Measurements from ENCODE around the gene CERS5. TPM values are rescaled to one million over a fixed set of nuclear protein-coding genes. Genes with fewer than 3 reads are reported as not detected.
A peak's percentile ranks its signal among the peaks of the same experiment; 100 is the strongest.
"Not testable (repeated sequence)": the region's sequence is repeated elsewhere in the genome, so short reads cannot be mapped to it uniquely, and the experiment has no call there.

The CERS5 gene
- total RNA-seq, 2 experiments from 2014 or later = 55.0 to 56.3 TPM

DNA sequence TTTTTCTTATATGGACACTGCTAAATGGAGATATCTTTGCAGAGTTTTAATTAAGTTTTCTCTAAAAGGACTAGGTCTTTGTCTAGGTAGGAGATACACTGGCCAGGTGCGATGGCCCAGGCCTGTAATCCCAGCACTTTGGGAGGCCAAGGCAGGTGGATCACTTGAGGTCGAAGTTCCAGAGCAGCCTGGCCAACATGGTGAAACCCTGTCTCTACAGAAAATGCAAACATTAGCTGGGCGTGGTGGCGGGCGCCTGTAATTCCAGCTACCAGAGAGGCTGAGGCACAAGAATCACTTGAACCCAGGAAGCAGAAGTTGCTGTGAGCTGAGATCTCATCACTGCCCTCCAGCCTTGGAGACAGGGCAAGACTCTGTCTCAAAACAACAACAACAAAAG, 17.1 kb upstream of the CERS5 start:
- CTCF ChIA-PET = interaction anchor here (1.2 kb wide), 1 partner anchor 12 kb away, joined by 3 read pairs; no protein-coding TSS in a partner anchor

DNA sequence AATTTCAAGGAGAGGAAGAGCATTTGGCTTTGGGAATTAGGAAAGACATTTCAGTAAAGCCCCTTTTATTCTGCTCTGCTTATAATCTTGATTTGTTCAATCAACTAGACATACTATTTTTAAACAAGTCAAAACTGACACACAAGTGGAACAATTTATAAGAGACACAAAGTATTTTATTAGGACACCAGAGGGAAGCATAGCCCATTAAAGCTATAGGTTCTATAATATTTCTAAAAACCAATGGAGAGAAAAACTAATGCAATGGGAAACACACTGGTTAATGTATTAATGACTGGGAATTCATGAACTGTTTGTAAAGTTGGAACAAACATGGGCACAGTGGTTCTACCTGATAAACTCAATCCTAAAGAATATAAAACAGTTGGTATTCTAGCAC, 15.3 kb upstream of the CERS5 start:
- Mint-ChIP-seq H3K27me3 (no peaks in the 10 kb centered on the region), H3K9me3 (ENCODE audit: low read depth) (no peaks in the 10 kb centered on the region), H3K27ac (no peak overlapping the region), H3K36me3 (peaks cover 23% of the 10 kb centered on the region), H3K4me3 (no peak overlapping the region), H3K4me1 (peaks cover 34% of the 10 kb centered on the region)
- no peak for DNase-seq
- ATAC-seq = no peak
- CTCF ChIA-PET = interaction anchor here (1.0 to 1.2 kb wide), 3 partner anchors 29 to 215 kb away, joined by 3 read pairs; no protein-coding TSS in a partner anchor

More for the DNA sequence above, 17.1 kb upstream of the CERS5 start:
- no peaks in the 10 kb centered on the region for H3K9me3 Mint-ChIP-seq (ENCODE audit: low read depth)
- H3K36me3 Mint-ChIP-seq = peaks cover 23% of the 10 kb centered on the region
- H3K4me1 Mint-ChIP-seq = peaks cover 52% of the 10 kb centered on the region
- H3K27me3 Mint-ChIP-seq = no peaks in the 10 kb centered on the region
- H3K27ac Mint-ChIP-seq = no peak overlapping the region
- no peak for DNase-seq
- H3K4me3 Mint-ChIP-seq = no peak overlapping the region
- no peak for ATAC-seq

DNA sequence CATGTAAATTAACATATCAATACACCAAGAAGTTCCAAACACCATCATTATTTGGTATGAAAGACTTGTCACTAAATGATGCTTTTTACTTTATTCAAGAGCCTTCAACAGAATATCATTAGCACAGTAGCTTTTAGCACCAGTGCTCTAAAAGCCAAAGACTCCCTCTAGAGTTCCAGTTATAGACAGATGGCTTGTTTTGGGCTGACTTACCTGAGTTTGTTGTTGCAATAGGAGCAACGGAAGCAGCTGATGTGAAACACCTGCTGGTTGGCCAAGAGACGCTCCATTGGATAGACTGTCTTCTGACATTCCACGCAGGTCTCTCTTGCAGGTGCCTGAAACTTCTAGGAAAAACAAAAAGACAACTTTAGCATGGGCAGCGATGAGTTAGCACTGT, 14.5 kb upstream of the CERS5 start:
- peak overlapping the region; percentile 34 for H3K27ac Mint-ChIP-seq
- H3K36me3 Mint-ChIP-seq = peaks cover 27% of the 10 kb centered on the region
- H3K27me3 Mint-ChIP-seq = no peaks in the 10 kb centered on the region
- CTCF ChIA-PET = interaction anchor here (0.7 kb wide), 1 partner anchor 143 kb away, joined by 3 read pairs; no protein-coding TSS in a partner anchor
- peaks cover 27% of the 10 kb centered on the region for H3K4me1 Mint-ChIP-seq
- H3K9me3 Mint-ChIP-seq (ENCODE audit: low read depth) = no peaks in the 10 kb centered on the region
- DNase-seq (no peak), ATAC-seq (no peak)
- H3K4me3 Mint-ChIP-seq = no peak overlapping the region

DNA sequence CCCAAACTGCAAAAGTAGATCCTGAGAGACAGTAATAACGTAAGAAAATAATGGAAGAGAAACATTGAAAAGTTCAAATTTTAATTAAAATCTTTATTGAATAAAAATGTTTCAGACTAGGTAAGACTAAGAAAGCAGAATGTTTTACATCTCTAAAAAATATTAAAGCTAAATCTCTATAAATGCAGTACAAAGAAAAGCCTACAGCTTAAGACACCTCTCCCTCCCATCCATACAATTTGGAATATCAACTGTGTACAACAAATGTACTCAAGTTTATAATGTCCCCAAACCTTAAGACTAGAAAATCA, 8.5 kb upstream of the CERS5 start:
- Mint-ChIP-seq H3K27me3 (no peaks in the 10 kb centered on the region), H3K27ac (no peak overlapping the region), H3K4me3 (no peak overlapping the region), H3K36me3 (peaks cover 6% of the 10 kb centered on the region), H3K4me1 (no peaks in the 10 kb centered on the region), H3K9me3 (ENCODE audit: low read depth) (no peaks in the 10 kb centered on the region)
- CTCF ChIA-PET = interaction anchor here (0.6 to 6.8 kb wide), 31 partner anchors 8 to 232 kb away, joined by 3 to 70 read pairs (median 5); partner anchors contain the start of genes CERS5, COX14, GPD1 and SMARCD1
- no peak for ATAC-seq
- no peak for DNase-seq

DNA sequence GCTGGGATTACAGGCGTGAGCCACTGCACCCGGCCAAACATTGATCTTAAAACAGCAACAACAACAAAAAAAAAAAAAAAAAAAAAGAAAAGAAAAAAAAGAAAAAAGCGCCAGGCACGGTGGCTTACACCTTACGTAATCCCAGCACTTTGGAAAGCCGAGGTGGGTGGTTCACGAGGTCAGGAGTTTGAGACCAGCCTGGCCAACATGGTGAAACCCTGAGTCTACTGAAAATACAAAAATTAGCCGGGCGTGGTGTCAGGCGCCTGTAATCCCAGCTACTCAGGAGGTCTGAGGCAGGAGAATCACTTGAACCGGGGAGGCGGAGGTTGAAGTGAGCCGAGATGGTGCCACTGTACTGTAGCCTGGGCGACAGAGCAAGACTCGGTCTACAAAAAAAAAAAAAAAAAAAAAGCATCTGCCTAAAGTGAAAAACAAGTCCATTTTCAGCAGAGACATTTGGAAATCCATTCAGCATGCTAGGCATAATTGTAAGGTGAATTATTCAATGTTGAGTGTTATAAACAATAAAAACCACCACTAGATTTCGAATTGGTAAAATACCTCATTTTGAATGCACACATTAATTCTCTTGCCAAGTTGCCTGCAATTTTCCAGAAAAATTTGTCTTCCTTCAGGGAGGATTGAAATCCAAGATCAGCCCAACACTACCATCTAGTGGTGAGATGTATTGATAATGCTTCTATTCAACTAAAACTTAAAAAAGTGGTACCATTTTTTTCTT, 8.0 kb upstream of the CERS5 start:
- Mint-ChIP-seq H3K27ac (no peak overlapping the region), H3K4me1 (no peaks in the 10 kb centered on the region), H3K36me3 (peaks cover 6% of the 10 kb centered on the region), H3K9me3 (ENCODE audit: low read depth) (no peaks in the 10 kb centered on the region), H3K27me3 (no peaks in the 10 kb centered on the region), H3K4me3 (no peak overlapping the region)
- CTCF ChIA-PET = interaction anchor here (0.7 to 6.8 kb wide), 31 partner anchors 8 to 1069 kb away, joined by 3 to 70 read pairs (median 5); partner anchors contain the start of genes CERS5, COX14, GPD1 and SMARCD1
- no peak for ATAC-seq
- no peak for DNase-seq

DNA sequence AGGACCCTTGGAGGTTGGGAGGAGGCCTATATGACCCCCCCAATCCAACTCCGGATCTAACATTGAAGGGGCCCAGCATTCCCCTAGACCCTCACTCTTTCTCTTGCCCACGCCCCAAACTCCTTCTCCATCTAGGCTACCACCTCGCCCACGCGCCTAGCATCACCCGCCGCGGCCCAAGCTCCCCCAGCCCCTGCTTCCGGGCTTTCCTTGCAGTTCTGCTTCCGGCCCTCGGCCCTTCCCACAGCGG, 445 bp downstream of the CERS5 start:
- Mint-ChIP-seq H3K4me3 (peak overlapping the region; percentile 87), H3K27me3 (no peaks in the 10 kb centered on the region), H3K27ac (peak overlapping the region; percentile 97), H3K36me3 (peaks cover 13% of the 10 kb centered on the region), H3K9me3 (ENCODE audit: low read depth) (no peaks in the 10 kb centered on the region), H3K4me1 (peaks cover 27% of the 10 kb centered on the region)
- CTCF ChIA-PET = interaction anchor here (0.8 to 3.1 kb wide), 13 partner anchors 8 to 96 kb away, joined by 3 to 52 read pairs (median 4); partner anchors contain the start of genes COX14 and SMARCD1
- DNase-seq (peak; percentile 75), ATAC-seq (peak; percentile 31)

DNA sequence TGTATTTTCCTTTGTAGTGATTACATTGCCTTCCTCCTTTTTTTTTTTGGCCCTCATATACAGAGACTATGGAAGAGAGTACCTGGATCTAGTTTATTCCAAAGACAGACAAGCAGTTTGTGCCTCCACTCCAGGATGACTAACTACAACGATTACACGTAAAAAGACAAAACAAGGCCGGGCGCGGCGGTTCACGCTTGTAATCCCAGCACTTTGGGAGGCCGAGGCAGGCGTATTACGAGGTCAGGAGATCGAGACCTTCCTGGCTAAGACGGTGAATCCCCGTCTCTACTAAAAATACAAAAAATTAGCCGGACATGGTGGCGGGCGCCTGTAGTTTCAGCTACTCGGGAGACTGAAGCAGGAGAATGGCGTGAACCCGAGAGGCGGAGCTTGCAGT, 2.2 kb downstream of the CERS5 start:
- no peaks in the 10 kb centered on the region for H3K9me3 Mint-ChIP-seq (ENCODE audit: low read depth)
- CTCF ChIA-PET = interaction anchor here (0.8 to 3.1 kb wide), 4 partner anchors 11 to 100 kb away, joined by 3 to 52 read pairs (median 4); partner anchors contain the start of gene COX14
- peak overlapping the region; percentile 27 for H3K4me3 Mint-ChIP-seq
- ATAC-seq (no peak), DNase-seq (no peak)
- peaks cover 13% of the 10 kb centered on the region for H3K36me3 Mint-ChIP-seq
- H3K27me3 Mint-ChIP-seq = no peaks in the 10 kb centered on the region
- peaks cover 32% of the 10 kb centered on the region for H3K4me1 Mint-ChIP-seq
- no peak overlapping the region for H3K27ac Mint-ChIP-seq

DNA sequence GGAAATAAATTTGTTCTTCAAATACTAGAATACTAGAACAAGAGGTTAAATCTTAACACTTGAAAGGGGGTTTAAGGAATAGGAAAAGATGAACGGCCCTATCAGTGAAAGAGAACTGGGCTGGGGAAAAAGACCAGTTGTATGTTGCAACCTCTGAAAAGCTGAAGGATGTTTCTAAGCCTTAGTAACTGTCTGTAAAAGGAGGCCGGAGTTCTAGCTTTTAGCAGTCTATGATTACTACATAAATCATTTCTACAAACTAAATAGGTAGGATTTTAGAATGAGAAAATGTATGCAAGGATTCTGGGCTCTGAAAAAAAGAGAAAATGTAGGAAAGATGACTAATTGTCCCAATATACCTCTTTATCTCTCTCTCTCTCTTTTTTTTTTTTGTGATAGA, 4.9 kb downstream of the CERS5 start:
- no peak overlapping the region for H3K4me3 Mint-ChIP-seq
- ATAC-seq = no peak
- H3K27me3 Mint-ChIP-seq = no peaks in the 10 kb centered on the region
- no peak for DNase-seq
- H3K36me3 Mint-ChIP-seq = peaks cover 20% of the 10 kb centered on the region
- CTCF ChIA-PET = interaction anchor here (0.6 to 2.0 kb wide), 6 partner anchors 13 to 870 kb away, joined by 3 to 10 read pairs (median 4); partner anchors contain the start of gene COX14
- H3K9me3 Mint-ChIP-seq (ENCODE audit: low read depth) = no peaks in the 10 kb centered on the region
- H3K27ac Mint-ChIP-seq = no peak overlapping the region
- peaks cover 35% of the 10 kb centered on the region for H3K4me1 Mint-ChIP-seq

DNA sequence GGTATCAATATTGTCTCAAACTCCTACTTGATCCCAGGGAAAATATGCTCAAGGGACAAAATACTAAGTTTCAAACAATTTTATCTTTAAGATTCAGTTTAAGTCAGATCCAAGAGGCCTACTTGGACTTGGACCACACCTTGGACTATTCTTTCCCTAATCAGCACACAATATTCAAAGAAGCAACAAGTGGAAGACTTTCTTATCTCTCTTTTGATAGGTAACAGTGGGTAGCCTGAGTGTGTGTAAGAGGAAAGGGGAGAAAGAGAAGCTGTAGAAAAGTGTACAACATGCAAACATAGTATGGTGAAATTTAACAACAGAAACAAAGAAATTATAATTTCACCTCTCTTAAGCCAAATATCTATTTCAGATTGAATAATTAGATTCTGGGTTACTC, 6.5 kb downstream of the CERS5 start:
- Mint-ChIP-seq H3K4me3 (no peak overlapping the region), H3K9me3 (ENCODE audit: low read depth) (no peaks in the 10 kb centered on the region), H3K27me3 (no peaks in the 10 kb centered on the region), H3K36me3 (peaks cover 19% of the 10 kb centered on the region), H3K27ac (no peak overlapping the region), H3K4me1 (peaks cover 26% of the 10 kb centered on the region)
- ATAC-seq (no peak), DNase-seq (no peak)
- CTCF ChIA-PET = interaction anchor here (1.0 to 1.4 kb wide), 3 partner anchors 11 to 73 kb away, joined by 3 read pairs; partner anchors contain the start of gene COX14

DNA sequence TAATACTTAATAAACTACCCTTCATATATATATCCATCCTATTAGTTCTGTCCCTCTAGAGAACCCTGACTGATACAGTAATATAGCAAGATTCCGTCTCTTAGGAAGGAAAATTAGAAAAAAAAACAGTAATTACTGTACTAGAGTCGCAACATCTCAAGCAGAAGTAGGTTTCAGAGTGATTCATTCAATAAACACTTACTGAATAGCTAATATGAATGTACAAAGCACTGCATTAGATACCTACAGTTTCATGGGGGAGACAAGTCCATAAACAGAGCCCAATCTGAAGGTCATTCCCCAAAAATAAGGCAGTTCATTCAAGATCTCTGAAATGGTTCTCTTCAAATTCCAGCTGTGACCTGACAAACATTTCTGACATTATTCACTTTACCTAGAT, 9.9 kb downstream of the CERS5 start:
- CTCF ChIA-PET = interaction anchor here (0.7 to 1.9 kb wide), 6 partner anchors 9 to 98 kb away, joined by 3 to 8 read pairs (median 4); partner anchors contain the start of genes CERS5 and COX14
- Mint-ChIP-seq H3K27ac (no peak overlapping the region), H3K4me1 (peaks cover 15% of the 10 kb centered on the region), H3K27me3 (no peaks in the 10 kb centered on the region), H3K4me3 (no peak overlapping the region), H3K36me3 (peaks cover 16% of the 10 kb centered on the region), H3K9me3 (ENCODE audit: low read depth) (no peaks in the 10 kb centered on the region)
- DNase-seq (no peak), ATAC-seq (no peak)

DNA sequence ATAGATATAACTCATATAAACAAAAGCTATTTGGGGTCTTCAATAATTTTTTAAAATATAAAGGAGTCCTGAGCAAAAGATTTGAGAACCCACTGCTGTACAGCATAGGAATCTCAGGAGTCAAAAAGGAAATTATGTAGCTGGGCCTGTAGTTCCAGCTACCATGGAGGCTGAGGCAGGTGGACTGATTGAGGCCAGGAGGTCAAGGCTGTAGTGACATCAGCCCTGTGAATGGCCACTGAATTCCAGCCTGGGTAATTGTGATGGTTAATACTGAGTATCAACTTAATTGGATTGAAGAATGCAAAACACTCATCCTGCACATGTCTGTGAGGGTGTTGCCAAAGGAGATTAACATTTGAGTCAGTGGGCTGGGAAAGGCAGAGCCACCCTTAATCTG, 10.5 kb downstream of the CERS5 start:
- DNase-seq (no peak), ATAC-seq (no peak)
- Mint-ChIP-seq H3K4me3 (no peak overlapping the region), H3K36me3 (peaks cover 16% of the 10 kb centered on the region), H3K27ac (no peak overlapping the region), H3K27me3 (no peaks in the 10 kb centered on the region), H3K9me3 (ENCODE audit: low read depth) (no peaks in the 10 kb centered on the region), H3K4me1 (peaks cover 15% of the 10 kb centered on the region)
- CTCF ChIA-PET = interaction anchor here (0.9 to 1.9 kb wide), 6 partner anchors 9 to 158 kb away, joined by 3 to 8 read pairs (median 4); partner anchors contain the start of genes CERS5 and COX14

DNA sequence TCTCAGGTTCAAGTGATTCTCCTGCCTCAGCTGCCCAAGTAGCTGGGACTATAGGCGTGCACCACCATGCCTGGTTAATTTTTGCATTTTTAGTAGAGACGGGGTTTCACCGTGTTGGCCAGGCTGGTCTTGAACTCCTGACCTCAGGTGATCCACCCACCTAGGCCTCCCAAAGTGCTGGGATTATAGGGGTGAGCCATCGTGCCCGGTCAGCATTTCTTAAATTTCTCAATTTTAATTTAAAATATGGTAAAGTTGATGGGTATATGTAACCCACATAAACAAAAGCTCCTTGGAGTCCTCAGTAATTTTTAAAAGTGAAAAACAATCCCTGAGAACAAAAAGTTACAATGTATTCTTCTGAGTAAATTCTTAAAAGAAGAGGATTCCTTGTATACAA, 12.2 kb downstream of the CERS5 start:
- Mint-ChIP-seq H3K36me3 (peaks cover 16% of the 10 kb centered on the region), H3K4me1 (peaks cover 14% of the 10 kb centered on the region)
- H3K27me3 Mint-ChIP-seq; DNase-seq; ATAC-seq; H3K4me3 Mint-ChIP-seq; H3K27ac Mint-ChIP-seq; H3K9me3 Mint-ChIP-seq (ENCODE audit: low read depth): not testable (repeated sequence)
- CTCF ChIA-PET = interaction anchor here (0.8 to 2.4 kb wide), 5 partner anchors 22 to 188 kb away, joined by 3 to 10 read pairs (median 3); no protein-coding TSS in a partner anchor

DNA sequence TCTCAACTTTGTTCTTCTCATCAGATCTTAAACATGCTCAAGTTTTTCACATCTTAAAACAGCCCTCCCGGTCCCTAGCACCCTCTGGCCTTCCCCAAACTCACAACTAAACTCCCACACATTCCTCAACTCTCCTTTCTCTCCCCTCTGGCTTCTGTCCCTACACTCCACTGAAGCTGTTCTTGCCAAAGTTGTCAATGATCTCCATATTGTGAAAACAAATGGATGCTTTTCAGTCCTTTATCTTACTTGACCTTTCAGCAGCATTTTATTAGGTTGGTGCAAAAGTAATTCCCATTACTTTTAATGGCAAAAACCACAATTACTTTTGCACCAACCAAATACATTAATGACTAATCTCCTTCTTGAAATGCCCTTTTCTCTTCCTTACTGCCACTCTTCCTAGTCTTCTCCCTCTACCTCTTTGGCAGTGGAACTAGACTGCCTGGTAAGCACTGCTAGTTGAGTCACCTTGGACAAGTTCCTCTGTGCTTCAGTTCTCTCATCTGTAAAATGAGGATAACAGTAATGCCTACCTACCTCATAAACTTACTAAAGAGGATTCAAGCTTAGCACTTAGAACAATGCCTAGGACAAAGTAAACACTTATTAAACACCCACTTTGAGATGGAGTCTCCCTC, 16.0 kb downstream of the CERS5 start:
- Mint-ChIP-seq H3K9me3 (ENCODE audit: low read depth) (no peaks in the 10 kb centered on the region), H3K36me3 (peaks cover 4% of the 10 kb centered on the region), H3K4me1 (peaks cover 11% of the 10 kb centered on the region), H3K27me3 (no peaks in the 10 kb centered on the region), H3K4me3 (no peak overlapping the region), H3K27ac (no peak overlapping the region)
- no peak for DNase-seq
- ATAC-seq = no peak
- CTCF ChIA-PET = interaction anchor here (1.9 kb wide), 1 partner anchor 112 kb away, joined by 5 read pairs; no protein-coding TSS in a partner anchor
